Activated B cell treated with CpG ODN at 0.5 μM for 24 hours (primary cell): ENCODE measurements around the gene SLC9A9. TPM values are rescaled to one million over a fixed set of nuclear protein-coding genes. Genes with fewer than 3 reads are reported as not detected.

Experiments used
- ATAC-seq: fragments of 200-7000 bp; cut with Tn5 transposase; one replicate; pipeline ENCODE4 v1.10.0; 2021; ENCODE audit warnings: low read depth, mild to moderate bottlenecking, moderate library complexity
- CTCF ChIA-PET: fragments of 350-600 bp; sonication (Branson Sonifier 250); formaldehyde crosslinking; loops from one replicate; lab custom pipeline; 2021; ENCODE audit warnings: antibody characterized with exemption; lab: Charles Lee
- POLR2A ChIA-PET: fragments of 350-600 bp; sonication (Branson Sonifier 250); formaldehyde crosslinking; loops from one replicate; lab custom pipeline; 2021; ENCODE audit warnings: antibody characterized with exemption; lab: Charles Lee
- DNase-seq: peaks from one replicate; pipeline ENCODE4 v3.0.0; 2022
- H3K27ac Mint-ChIP-seq: one replicate; pipeline ENCODE4 v1.8.0; 2020; ENCODE audit warnings: mixed read lengths
- H3K27me3 Mint-ChIP-seq: one replicate; pipeline ENCODE4 v1.8.0; 2021; ENCODE audit warnings: mixed read lengths
- H3K36me3 Mint-ChIP-seq: one replicate; pipeline ENCODE4 v1.8.0; 2021; ENCODE audit warnings: low read depth, mixed read lengths
- H3K4me1 Mint-ChIP-seq: one replicate; pipeline ENCODE4 v1.8.0; 2021; ENCODE audit warnings: mixed read lengths
- H3K4me3 Mint-ChIP-seq: one replicate; pipeline ENCODE4 v1.8.0; 2020; ENCODE audit warnings: mild to moderate bottlenecking, mixed read lengths
- H3K9me3 Mint-ChIP-seq: one replicate; pipeline ENCODE4 v1.8.0; 2020; ENCODE audit warnings: mixed read lengths
- CTCF ChIP-seq: fragments of 200-600 bp; IDR thresholded peaks from one replicate; pipeline ENCODE4 v1.8.0; 2022; ENCODE audit warnings: antibody characterized with exemption, mild to moderate bottlenecking
- intact Hi-C: fragments of 100-400 bp; cut with micrococcal nuclease; formaldehyde crosslinking; loops from one replicate; pipeline ENCODE4 v1.15.1; 2024
- total RNA-seq: library from RNA; stranded (reverse); gene quantifications from 2 replicates; pipeline ENCODE4 v1.2.3, GENCODE V29; 2022

SLC9A9 gene
- total RNA-seq, 1 donor from 2014 or later: 9.4 TPM

DNA sequence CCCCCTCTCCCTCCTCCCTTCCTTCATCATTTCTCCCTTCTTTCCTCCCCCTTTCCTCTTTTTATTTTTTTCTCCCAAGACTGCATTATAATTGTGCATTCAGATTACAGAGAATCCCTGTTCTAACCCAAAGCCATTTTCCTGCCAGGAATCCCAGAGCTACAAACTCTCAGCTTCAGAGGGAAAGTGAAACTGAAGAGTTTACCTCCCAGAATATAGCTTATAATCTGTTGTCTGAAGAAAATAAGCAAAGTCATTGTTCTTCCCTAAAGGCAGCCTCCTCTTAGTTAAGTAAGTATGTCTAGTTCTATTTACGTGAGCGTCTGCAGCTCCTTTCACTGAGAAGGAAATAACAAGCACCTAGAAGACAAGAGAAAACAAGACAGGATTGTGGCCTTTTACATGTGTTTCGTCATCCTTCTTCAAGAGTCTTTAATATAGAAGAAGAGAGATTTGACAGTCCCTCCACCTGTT, 631.5 kb downstream of the SLC9A9 start:
- ChIA-PET POLR2A (interaction anchor here (0.7 kb wide), 1 partner anchor 90 kb away, joined by 3 read pairs; no protein-coding TSS in a partner anchor), CTCF (no interaction called here)
- no peaks in the 10 kb centered on the region for H3K9me3 Mint-ChIP-seq
- no peak overlapping the region for H3K4me3 Mint-ChIP-seq
- H3K4me1 Mint-ChIP-seq: peaks cover 34% of the 10 kb centered on the region
- no peaks in the 10 kb centered on the region for H3K36me3 Mint-ChIP-seq
- DNase-seq (no peak), ATAC-seq (no peak)
- intact Hi-C loops: no loop called here
- no peaks in the 10 kb centered on the region for H3K27me3 Mint-ChIP-seq
- TF ChIP-seq CTCF: no peak
- H3K27ac Mint-ChIP-seq: no peak overlapping the region

Other genes with a start within 250 kb of the SLC9A9 start
- 19.0 and 23.0 TPM in 2 replicates for gene DIPK2A, start 123.4 kb upstream of the SLC9A9 start, total RNA-seq